Natural killer cell treated with Interleukin-12 subunit alpha and Interleukin-12 subunit beta and Interleukin-15 and Interleukin-18, amount 100 ng/mL, for 72 hours (primary cell): ENCODE data around the gene TNK2. TPM values are rescaled to one million over a fixed set of nuclear protein-coding genes. Genes with fewer than 3 reads are reported as not detected.
"Not testable (repeated sequence)": the region's sequence is repeated elsewhere in the genome, so short reads cannot be mapped to it uniquely, and the experiment has no call there.

ENCODE experiments used
- ATAC-seq, 2 donors: fragments of 150-1000 bp; cut with Tn5 transposase in 1 of 2; sonication (Bioruptor Pico), chemical (Tn5 transposase) in 1 of 2; 2 replicates each; pipeline ENCODE4 v1.10.0; 2021
- DNase-seq: peaks from one replicate; pipeline ENCODE4 v3.0.0; 2022; ENCODE audit warnings: low spot score
- H3K27ac Mint-ChIP-seq, 2 donors: 1 replicate in 1 of 2; 2 replicates in 1 of 2; pipeline ENCODE4 v1.8.0; 2022; ENCODE audit warnings: mixed read lengths in 2 of 2, mild to moderate bottlenecking in 1 of 2, moderate library complexity in 1 of 2
- H3K27me3 Mint-ChIP-seq, 2 donors: 1 replicate in 1 of 2; 2 replicates in 1 of 2; pipeline ENCODE4 v1.8.0; 2022; ENCODE audit warnings: mixed read lengths in 2 of 2
- H3K36me3 Mint-ChIP-seq: one replicate; pipeline ENCODE4 v1.8.0; 2022; ENCODE audit warnings: mixed read lengths
- H3K4me1 Mint-ChIP-seq, 2 donors: 1 replicate in 1 of 2; 2 replicates in 1 of 2; pipeline ENCODE4 v1.8.0; 2022; ENCODE audit warnings: low read depth in 2 of 2, mixed read lengths in 2 of 2, mild to moderate bottlenecking in 1 of 2
- H3K4me3 Mint-ChIP-seq: one replicate; pipeline ENCODE4 v1.8.0; 2022; ENCODE audit warnings: mixed read lengths
- H3K9me3 Mint-ChIP-seq: 2 replicates; pipeline ENCODE4 v1.8.0; 2022; ENCODE audit warnings: mixed read lengths
- total RNA-seq, 2 donors: library from RNA; stranded (reverse); gene quantifications; one replicate each; pipeline ENCODE4 v1.2.3, GENCODE V29; 2022

TNK2 gene
- total RNA-seq, 2 donors from 2014 or later, result 63.5 to 116 TPM

DNA sequence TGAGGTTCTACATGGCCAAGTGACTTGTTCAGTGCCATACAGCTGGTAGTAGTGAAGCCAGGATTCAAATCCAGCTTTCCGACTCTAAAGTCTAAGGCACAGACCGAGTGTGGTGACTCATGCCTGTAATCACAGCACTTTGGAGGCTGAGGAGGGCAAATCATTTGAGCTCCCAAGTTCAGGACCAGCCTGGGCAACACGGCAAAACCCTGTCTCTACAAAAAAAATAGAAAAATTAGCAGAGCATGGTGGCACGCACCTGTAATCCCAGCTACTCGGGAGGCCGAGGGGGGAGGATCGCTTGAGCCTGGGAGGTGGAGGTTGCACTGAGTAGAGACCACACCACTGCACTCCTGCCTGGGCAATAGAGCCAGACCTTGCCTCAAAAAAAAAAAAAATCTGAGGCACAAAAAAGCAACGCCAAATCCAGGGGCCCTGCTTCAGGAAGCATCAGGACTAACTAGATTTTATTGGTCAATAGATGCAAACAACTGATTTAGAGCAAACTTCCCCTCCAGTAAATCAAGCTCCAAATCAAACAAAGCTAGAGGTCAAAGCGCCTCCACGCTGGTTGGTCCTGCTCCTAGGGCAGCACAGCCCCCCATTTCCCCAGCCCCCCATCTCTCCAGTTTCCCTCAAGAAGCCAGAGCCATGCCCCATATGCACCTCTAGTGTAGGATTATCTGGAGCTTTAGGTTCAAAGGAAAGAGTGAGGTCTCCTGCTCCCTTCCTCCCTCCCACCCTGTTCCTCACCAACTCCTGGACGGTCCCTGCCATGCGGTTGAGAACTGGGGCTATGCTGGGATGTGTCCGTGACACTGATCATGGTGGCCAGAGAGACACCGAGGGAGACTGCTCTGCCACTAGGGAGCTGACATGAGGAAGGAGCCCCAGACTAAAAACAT lies 2.9 kb upstream of the TNK2 start:
- Mint-ChIP-seq H3K36me3 (no peaks in the 10 kb centered on the region), H3K27me3 (peaks cover 0 to 1% of the 10 kb centered on the region in 2 donors), H3K4me3 (no peak overlapping the region), H3K27ac (no peak overlapping the region), H3K4me1 (peaks cover 24 to 27% of the 10 kb centered on the region in 2 donors), H3K9me3 (no peaks in the 10 kb centered on the region)
- DNase-seq (peak; percentile 18), ATAC-seq (no peak)

DNA sequence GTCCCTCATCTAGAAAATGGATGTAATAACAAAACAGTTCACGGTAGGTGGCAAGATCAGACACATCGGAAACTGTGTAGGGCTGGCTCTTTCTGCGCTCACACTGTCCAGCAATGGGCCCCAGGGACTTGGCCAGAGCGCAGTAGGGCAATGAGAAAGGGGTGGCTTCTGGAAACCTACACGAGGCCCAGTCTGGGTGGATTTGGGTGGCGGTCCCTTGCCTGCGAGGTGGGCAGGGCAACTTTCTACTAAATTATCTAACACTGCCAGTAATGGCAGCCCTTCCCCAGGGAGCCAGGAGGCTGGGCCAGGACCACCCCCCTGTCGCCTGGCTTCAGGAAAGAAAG lies 2.1 kb upstream of the TNK2 start:
- no peak overlapping the region for H3K27ac Mint-ChIP-seq
- DNase-seq, result peak; percentile 15
- no peaks in the 10 kb centered on the region for H3K27me3 Mint-ChIP-seq
- H3K36me3 Mint-ChIP-seq, result no peaks in the 10 kb centered on the region
- H3K9me3 Mint-ChIP-seq, result no peaks in the 10 kb centered on the region
- H3K4me1 Mint-ChIP-seq, result peaks cover 32 to 35% of the 10 kb centered on the region in 2 donors
- H3K4me3 Mint-ChIP-seq, result peak overlapping the region; percentile 48
- ATAC-seq, result no peak

DNA sequence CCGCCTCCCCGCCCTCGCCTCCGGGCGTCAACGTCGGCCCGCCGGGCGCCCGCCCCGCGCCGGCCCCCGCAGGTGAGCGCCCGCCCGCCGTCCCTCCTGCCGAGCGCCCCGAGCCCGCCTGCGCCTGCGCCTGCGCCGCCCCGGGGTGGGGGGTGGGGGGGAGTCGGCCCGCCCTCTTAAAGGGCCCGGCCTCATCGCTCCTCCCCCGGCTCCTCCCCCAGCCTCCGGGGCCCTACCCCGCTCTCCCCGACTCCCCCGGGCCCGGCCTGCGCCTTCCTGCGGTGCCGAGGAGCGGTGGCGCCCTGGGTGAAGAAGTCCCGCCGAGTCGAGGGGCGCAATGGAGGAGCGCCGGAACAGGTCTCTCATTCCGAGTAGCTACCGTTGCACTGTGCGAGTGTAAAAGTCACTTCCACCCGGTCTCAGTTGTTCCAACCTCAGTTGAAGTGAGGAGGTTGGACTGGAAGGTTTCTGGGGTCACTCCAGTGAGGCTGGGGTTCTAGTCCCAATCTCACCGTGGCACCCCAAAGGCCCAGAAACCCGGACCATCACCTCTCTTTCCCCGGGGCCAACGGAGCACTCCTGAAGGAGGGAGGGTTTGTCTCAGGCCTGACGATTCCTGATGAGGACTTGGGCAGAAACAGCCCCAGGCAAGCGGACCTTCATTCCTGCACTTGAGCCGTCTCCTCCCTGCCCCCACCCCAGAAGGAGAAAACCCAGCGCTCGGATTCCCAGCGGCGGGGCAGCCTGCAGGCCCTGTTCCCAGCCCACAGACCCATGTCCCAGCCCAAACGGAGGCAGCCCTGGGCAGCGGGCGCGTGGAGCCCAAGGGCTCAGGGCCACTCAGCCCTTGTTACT lies 1.5 kb upstream of the TNK2 start:
- ATAC-seq, result peak; percentile 86 to 89
- no peaks in the 10 kb centered on the region for H3K27me3 Mint-ChIP-seq

DNA sequence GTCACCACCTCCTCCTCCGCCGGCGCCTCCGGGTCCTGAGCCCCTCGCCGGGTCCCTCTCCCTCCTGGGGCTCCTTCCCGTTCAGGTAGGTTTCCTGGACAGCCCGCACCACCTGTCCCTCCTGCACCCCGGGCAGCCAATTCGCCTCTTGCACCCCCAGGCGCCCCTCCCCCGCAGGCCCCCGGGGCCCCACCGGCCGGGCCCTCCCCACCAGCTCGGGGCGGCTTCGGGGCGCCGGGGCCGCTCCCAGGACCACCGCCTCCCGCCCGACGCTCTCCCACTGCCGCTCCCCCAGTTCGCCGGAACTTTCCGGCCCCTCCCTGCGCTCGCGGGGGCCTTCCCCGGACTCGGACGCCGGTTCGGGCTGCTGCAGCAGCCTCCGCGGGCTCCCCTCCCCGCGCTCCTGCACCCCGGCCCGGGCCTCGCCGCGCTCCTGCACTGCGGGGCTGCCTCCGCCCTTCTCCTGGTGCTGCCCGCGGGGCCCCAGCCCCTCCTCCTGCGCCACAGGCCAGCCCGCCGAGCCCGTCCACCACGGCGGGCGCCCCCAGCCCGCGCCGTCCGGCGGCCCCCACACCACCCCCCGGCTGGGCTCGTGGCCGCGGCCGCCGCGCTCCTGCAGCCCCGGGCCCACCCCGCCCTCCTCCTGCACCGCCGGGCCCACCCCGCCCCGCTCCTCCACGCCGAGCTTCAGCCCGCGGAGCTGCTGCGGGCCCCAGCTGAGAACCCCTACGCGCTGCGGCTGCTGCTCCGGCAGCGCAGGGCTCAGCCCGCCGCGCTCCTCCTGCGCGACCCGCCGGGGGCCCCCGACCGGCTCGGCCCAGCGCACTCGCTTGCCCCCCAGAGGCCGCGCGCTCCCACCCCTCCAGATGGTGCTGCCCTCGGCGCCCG lies 587 bp upstream of the TNK2 start:
- ATAC-seq (peak; percentile 1 to 24), DNase-seq (no peak)
- Mint-ChIP-seq H3K27ac (peak overlapping the region; percentile 96 to 98), H3K9me3 (no peaks in the 10 kb centered on the region), H3K4me1 (peaks cover 36 to 41% of the 10 kb centered on the region in 2 donors), H3K4me3 (peak overlapping the region; percentile 97), H3K36me3 (no peaks in the 10 kb centered on the region), H3K27me3 (no peaks in the 10 kb centered on the region)

More for the DNA sequence above, 1.5 kb upstream of the TNK2 start:
- DNase-seq, result peak; percentile 92
- Mint-ChIP-seq H3K9me3 (no peaks in the 10 kb centered on the region), H3K27ac (peak overlapping the region in 1 of 2 donors; percentile 53), H3K4me1 (peaks cover 34 to 36% of the 10 kb centered on the region in 2 donors), H3K36me3 (no peaks in the 10 kb centered on the region), H3K4me3 (peak overlapping the region; percentile 48)

DNA sequence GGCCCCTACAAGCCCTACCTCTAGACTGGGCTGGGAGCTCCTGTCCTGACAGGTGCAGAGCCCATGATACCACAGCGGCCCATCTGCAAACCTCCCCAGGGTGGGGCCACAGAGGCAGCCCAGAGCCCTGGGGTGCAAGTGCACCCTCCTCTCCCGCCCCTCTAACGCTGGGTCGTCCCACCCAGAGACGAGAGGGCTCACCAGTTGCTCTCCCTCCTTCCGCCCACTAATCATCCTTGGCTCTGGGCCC lies 742 bp downstream of the TNK2 start:
- peak; percentile 0 to 1 for ATAC-seq
- H3K4me1 Mint-ChIP-seq, result peaks cover 41 to 48% of the 10 kb centered on the region in 2 donors

DNA sequence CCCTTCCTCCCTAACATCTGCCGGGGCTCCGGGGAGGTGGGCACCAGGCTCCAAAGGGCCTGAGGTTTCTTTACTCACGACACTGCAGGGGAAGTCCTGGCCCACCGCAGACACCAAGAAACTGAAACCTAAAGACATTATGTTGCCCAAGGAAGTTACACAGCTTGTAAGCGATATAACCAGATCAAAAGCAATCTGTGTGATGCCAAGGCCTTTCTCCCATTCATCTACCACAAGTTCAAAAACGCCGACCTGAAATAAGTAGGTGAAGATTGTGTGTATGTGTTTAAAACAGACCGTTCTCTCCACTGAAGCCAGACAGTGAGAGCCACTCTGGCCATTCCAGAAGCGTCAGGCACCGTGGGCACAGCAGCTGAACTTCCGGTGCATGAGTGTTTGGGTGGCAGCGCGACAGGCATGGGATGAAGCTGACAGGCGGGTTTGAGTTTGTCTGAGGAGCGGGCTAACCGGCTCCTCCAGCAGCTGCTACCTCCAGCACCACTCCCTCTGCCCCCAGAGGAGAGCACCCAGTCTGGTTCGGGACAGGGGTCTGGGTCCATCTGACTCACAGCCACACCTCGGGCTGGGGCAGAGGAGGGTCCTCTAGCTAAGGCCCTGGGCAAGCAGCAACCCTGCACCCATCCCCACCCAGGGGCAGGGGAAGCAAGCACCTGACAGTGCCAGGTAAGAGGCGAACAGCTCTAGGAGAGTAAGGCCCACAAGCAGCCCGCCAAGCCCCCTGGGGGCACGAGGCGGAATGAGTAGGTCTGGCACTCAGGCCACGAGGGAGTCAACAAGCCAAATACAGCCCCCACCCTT lies 1.3 kb downstream of the TNK2 start:
- peak; percentile 69 to 81 for ATAC-seq
- Mint-ChIP-seq H3K36me3 (no peaks in the 10 kb centered on the region), H3K27ac (peak overlapping the region; percentile 96 to 98), H3K4me3 (peak overlapping the region; percentile 97), H3K27me3 (no peaks in the 10 kb centered on the region), H3K4me1 (peaks cover 42 to 48% of the 10 kb centered on the region in 2 donors), H3K9me3 (no peaks in the 10 kb centered on the region)
- peak; percentile 87 for DNase-seq

More for the DNA sequence above, 742 bp downstream of the TNK2 start:
- H3K27me3 Mint-ChIP-seq, result no peaks in the 10 kb centered on the region
- H3K36me3 Mint-ChIP-seq, result no peaks in the 10 kb centered on the region
- no peak for DNase-seq
- H3K9me3 Mint-ChIP-seq, result no peaks in the 10 kb centered on the region
- peak overlapping the region; percentile 96 to 98 for H3K27ac Mint-ChIP-seq
- H3K4me3 Mint-ChIP-seq, result peak overlapping the region; percentile 97

DNA sequence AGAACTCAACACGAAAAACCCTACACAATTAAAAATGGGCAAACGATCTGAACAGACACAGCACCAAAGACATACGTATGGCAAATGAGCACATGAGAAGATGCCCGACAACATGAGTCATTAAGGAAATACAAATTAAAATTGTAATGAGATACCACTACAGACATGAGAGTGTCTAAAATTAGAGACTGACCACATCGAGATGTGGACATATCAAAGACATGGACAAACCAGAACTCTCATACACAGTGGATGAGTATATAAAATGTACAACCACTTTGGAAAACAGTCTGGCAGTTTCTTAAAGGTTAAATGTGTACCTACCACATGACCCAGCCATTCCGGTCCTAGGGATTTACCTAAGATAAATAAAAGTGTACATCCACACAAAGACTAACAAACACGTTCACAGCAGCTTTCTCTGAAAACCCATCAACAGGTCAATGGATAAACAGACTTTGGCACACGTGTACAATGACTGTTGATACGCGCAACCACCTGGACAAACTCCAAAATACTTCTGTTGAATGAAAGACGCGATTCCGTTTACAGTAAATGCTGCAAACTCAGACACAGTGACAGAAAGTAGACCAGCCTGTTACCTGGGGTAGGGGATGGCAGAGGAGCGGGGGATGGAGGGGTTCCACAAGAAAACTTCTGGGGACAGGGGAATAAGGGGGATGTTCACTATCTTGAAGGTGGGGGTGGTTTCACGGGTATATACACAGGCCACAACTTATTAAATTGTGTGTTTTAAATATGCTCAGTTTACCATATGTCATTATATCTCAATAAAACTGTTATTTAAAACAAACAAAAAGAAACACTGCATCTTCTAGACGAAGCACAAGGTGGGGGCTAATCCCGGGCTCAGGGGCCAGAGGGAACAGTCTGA lies 2.1 kb downstream of the TNK2 start:
- peak; percentile 59 for DNase-seq
- peak overlapping the region; percentile 96 to 98 for H3K27ac Mint-ChIP-seq
- no peaks in the 10 kb centered on the region for H3K36me3 Mint-ChIP-seq
- ATAC-seq, result no peak
- H3K4me3 Mint-ChIP-seq, result peak overlapping the region; percentile 97
- H3K27me3 Mint-ChIP-seq, result no peaks in the 10 kb centered on the region
- peaks cover 48 to 49% of the 10 kb centered on the region in 2 donors for H3K4me1 Mint-ChIP-seq
- no peaks in the 10 kb centered on the region for H3K9me3 Mint-ChIP-seq

DNA sequence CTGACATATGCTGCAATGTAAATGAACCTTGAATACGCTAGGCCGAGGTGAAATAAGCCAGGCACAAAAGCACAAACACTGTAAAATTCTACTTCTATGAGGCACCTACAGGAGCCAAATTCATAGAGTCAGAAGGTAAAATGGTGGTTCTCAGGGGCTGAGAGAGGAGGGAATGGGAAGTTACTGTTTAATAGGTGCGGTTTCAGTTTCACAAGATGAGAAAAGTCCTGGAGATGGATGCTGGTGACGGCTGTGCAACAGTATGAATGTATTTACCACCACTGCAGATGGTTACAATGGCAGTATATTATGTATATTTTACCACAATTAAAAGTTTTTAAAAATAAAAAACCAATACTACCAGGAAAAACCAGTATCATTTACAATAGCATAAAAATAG lies 4.0 kb downstream of the TNK2 start:
- ATAC-seq (no peak), DNase-seq (peak; percentile 12)
- Mint-ChIP-seq H3K27me3 (no peaks in the 10 kb centered on the region), H3K36me3 (no peaks in the 10 kb centered on the region), H3K27ac (peak overlapping the region; percentile 96 to 98), H3K4me1 (peaks cover 65 to 67% of the 10 kb centered on the region in 2 donors), H3K9me3 (no peaks in the 10 kb centered on the region), H3K4me3 (peak overlapping the region; percentile 97)

DNA sequence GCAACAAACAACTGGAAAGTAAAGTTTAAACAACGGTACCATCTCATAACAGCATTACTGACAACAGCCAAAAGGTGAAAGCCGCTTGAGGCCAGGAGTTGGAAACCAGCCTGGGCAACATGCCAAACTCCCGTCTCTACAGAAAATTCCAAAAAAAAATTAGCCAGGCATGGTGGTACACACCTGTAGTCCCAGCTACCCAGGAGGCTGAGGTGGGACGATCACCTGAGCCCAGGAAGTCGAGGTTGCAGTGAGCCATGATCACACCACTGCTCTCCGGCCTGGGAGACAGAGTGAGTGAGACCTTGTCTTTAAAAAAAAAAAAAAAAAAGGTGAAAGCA lies 4.4 kb downstream of the TNK2 start:
- DNase-seq, result peak; percentile 28
- Mint-ChIP-seq H3K4me3 (peak overlapping the region; percentile 7), H3K9me3 (no peaks in the 10 kb centered on the region)

DNA sequence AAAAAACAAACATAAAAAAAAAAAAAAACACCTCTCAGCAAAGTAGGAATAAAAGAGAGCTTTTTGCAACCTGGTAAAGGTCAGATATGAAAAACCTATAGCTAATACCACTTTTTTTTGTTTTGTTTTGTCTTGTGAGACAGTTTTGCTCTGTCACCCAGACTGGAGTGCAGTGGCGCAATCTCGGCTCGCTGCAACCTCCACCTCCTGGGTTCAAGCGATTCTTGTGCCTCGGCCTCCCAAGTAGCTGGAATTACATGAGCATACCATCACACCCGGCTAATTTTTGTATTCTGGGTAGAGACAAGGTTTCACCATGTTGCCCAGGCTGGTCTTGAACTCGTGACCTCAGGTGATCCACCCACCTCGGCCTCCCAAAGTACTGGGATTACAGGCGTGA lies 5.7 kb downstream of the TNK2 start:
- not testable (repeated sequence) for H3K9me3 Mint-ChIP-seq, DNase-seq, H3K27ac Mint-ChIP-seq, H3K36me3 Mint-ChIP-seq, ATAC-seq, H3K4me3 Mint-ChIP-seq, H3K27me3 Mint-ChIP-seq
- H3K4me1 Mint-ChIP-seq, result peaks cover 65 to 68% of the 10 kb centered on the region in 2 donors

More for the DNA sequence above, 4.4 kb downstream of the TNK2 start:
- Mint-ChIP-seq H3K27me3 (no peaks in the 10 kb centered on the region), H3K36me3 (no peaks in the 10 kb centered on the region), H3K27ac (peak overlapping the region; percentile 96 to 98), H3K4me1 (peaks cover 65 to 68% of the 10 kb centered on the region in 2 donors)
- no peak for ATAC-seq

DNA sequence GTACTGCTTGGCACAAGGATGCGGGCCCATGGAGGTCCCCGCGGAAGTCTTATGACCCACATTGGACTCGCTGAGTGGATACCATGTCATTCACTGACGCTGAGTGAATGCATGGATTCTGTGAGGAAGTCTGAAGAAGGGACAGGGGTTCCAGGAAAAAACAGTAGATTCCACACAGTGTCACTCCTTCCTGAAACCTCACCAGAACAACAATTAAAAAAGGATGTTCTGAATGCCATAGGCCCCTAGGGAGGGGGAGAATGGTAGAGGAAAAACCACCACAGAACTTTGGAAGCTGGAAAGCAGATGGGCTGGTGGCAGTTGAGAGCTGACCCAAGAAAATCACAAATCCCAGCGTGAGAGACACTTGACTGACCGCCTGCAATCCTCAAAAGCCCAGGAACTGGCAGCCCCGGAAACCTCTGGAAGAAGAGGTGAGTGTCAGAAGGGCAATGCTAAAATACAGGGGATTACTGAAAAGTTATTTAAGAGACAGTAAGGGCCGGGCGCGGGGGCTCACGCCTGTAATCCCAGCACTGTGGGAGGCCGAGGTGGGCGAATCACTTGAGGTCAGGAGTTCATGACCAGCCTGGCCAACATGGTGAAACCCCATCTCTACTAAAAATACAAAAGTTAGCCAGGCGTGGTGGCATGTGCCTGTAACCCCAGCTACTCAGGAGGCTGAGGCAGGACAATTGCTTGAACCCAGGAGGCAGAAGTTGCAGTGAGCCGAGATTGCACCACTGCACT lies 6.3 kb downstream of the TNK2 start:
- peaks cover 66 to 69% of the 10 kb centered on the region in 2 donors for H3K4me1 Mint-ChIP-seq
- not testable (repeated sequence) for ATAC-seq, H3K9me3 Mint-ChIP-seq, H3K27me3 Mint-ChIP-seq, H3K4me3 Mint-ChIP-seq, H3K36me3 Mint-ChIP-seq, H3K27ac Mint-ChIP-seq, DNase-seq
